ENCODE data around the gene BAG1. TPM values are rescaled to one million over a fixed set of nuclear protein-coding genes. Genes with fewer than 3 reads are reported as not detected.

The BAG1 gene
- total RNA-seq, 4 donors from 2014 or later, result 52.5 to 93.7 (median 66.2) TPM

- no peak for DNase-seq (ENCODE audit: low spot score)
- no peak for TF ChIP-seq CTCF (IDR thresholded peaks at IDR 0.05)
- ATAC-seq (ENCODE audit: low FRiP score), result no peak
Observed at GRCh38 chr9:33228606-33229005, 35.9 kb downstream of the BAG1 start.

- no peak for DNase-seq (ENCODE audit: low spot score)
- no peak for TF ChIP-seq CTCF (IDR thresholded peaks at IDR 0.05)
- no peak for ATAC-seq (ENCODE audit: low FRiP score)
Observed at GRCh38 chr9:33227741-33228140, 36.8 kb downstream of the BAG1 start.

- TF ChIP-seq CTCF (IDR thresholded peaks at IDR 0.05), result no peak
- no peak for ATAC-seq (ENCODE audit: low FRiP score)
- DNase-seq (ENCODE audit: low spot score), result no peak
Observed at GRCh38 chr9:33227008-33227398, 37.5 kb downstream of the BAG1 start.

GRCh38 chr9:33225319-33226147, 39.0 kb downstream of the BAG1 start:
- peak; percentile 60 for ATAC-seq (ENCODE audit: low FRiP score)
- peak; percentile 49 for DNase-seq (ENCODE audit: low spot score)
- peak in 2 of 3 donors; percentile 61 to 63 for TF ChIP-seq CTCF (IDR thresholded peaks at IDR 0.05)

- ATAC-seq (ENCODE audit: low FRiP score) (no peak), DNase-seq (ENCODE audit: low spot score) (no peak)
- no peak for TF ChIP-seq CTCF (IDR thresholded peaks at IDR 0.05)
Observed at GRCh38 chr9:33223696-33224095, 40.8 kb downstream of the BAG1 start.

DNA sequence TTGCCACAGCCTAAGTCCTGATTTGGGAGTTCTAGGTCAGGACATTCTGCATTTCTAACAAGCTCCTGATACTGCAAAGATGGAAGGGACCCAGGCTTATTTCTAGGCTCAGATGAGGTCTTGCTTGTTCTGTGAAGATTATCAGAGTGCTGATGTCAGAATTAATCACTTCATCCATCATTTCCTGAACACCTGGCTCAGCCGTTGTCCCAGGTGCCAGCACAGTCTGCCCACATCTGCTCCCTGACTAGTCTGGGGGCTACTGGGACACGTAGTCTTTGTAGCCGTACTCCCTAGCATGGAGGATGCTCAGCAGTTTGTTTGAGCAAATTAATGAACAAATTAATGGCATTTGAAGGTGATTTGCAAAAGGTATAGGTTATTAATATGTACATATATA, 42.5 kb downstream of the BAG1 start:
- no peak for TF ChIP-seq CTCF (IDR thresholded peaks at IDR 0.05)
- ATAC-seq (ENCODE audit: low FRiP score) (no peak), DNase-seq (ENCODE audit: low spot score) (no peak)

- ATAC-seq (ENCODE audit: low FRiP score), result no peak
- TF ChIP-seq CTCF (IDR thresholded peaks at IDR 0.05), result no peak
- DNase-seq (ENCODE audit: low spot score), result no peak
Observed at GRCh38 chr9:33221568-33221884, 43.0 kb downstream of the BAG1 start.

All from omental fat pad (tissue), 4 donors.